Endothelial cell of umbilical vein (primary cell): ENCODE data around the gene SPTBN4. TPM values are rescaled to one million over a fixed set of nuclear protein-coding genes. Genes with fewer than 3 reads are reported as not detected.
"Not testable (repeated sequence)": the region's sequence is repeated elsewhere in the genome, so short reads cannot be mapped to it uniquely, and the experiment has no call there.

Experiments
- BruUV-seq: library from RNA; stranded (reverse); fragments of 400-500 nt; replicated peaks from 2 replicates; lab custom pipeline; 2021; lab: Mats Ljungman, UMichigan
- CTCF ChIA-PET: fragments of 300-600, 350-600 bp; sonication (Branson Sonifier 250); formaldehyde crosslinking; loops from one replicate; lab custom pipeline; 2021; ENCODE audit warnings: antibody characterized with exemption, inconsistent platforms; lab: Charles Lee
- POLR2A ChIA-PET: fragments of 300-600, 350-600 bp; sonication (Branson Sonifier 250); formaldehyde crosslinking; loops from one replicate; lab custom pipeline; 2021; ENCODE audit warnings: antibody characterized with exemption, inconsistent platforms; lab: Charles Lee
- DNase-seq: peaks from one replicate; pipeline ENCODE4 v3.0.0-alpha.2; 2011; ENCODE audit warnings: low read depth, low spot score
- FAIRE-seq: peaks from 2 replicates; lab custom pipeline; 2011; peaks lifted over from hg19 to GRCh38; lab: Jason Lieb, UNC
- H2AFZ ChIP-seq: 2 replicates; pipeline ENCODE4 v1.6.0; 2012; ENCODE audit warnings: low read depth, low read length, control low read depth, inconsistent platforms
- H3K27ac ChIP-seq: 2 replicates; pipeline ENCODE4 v1.5.1; 2011; ENCODE audit warnings: low read depth, mild to moderate bottlenecking, control low read depth, low read length, moderate library complexity; ENCODE audit not compliant: insufficient read depth
- H3K27me3 ChIP-seq, 2 experiments: 2 replicates each; pipeline versions ENCODE4 v1.6.0 to v1.6.1; 2011; ENCODE audit warnings: low read length in 2 of 2, mixed read lengths in 1 of 2; ENCODE audit not compliant: control insufficient read depth in 2 of 2, insufficient read depth in 2 of 2
- H3K36me3 ChIP-seq, 2 experiments: 2 replicates in 1 of 2; 3 replicates in 1 of 2; pipeline ENCODE4 v1.5.1; 2011; ENCODE audit warnings: low read length in 2 of 2, mild to moderate bottlenecking in 1 of 2, moderate library complexity in 1 of 2; ENCODE audit not compliant: control insufficient read depth in 2 of 2, insufficient read depth in 2 of 2; ENCODE audit errors: extremely low read depth in 1 of 2
- H3K4me1 ChIP-seq: 3 replicates; pipeline ENCODE4 v1.5.1; 2011; ENCODE audit warnings: mild to moderate bottlenecking, low read length; ENCODE audit not compliant: control insufficient read depth, insufficient read depth; ENCODE audit errors: extremely low read depth
- H3K4me2 ChIP-seq: 2 replicates; pipeline ENCODE4 v1.6.1; 2011; ENCODE audit warnings: low read length, control low read depth, mixed read lengths; ENCODE audit not compliant: insufficient read depth
- H3K4me3 ChIP-seq, 3 experiments: fragments of 200-600 bp in 1 of 3; sonication (generic), shearing (Covaris generic) in 1 of 3; replicated peaks in 1 of 3; 2 replicates each; pipeline ENCODE4 v1.5.1; 2011 to 2016; ENCODE audit warnings: control low read depth in 3 of 3, low read length in 3 of 3, mild to moderate bottlenecking in 2 of 3, inconsistent platforms in 1 of 3, low read depth in 1 of 3, moderate library complexity in 1 of 3; ENCODE audit not compliant: insufficient read depth in 1 of 3
- H3K79me2 ChIP-seq: 2 replicates; pipeline ENCODE4 v1.6.0; 2012; ENCODE audit warnings: low read length, inconsistent platforms; ENCODE audit not compliant: control insufficient read depth, insufficient read depth
- H3K9ac ChIP-seq: replicated peaks from 2 replicates; pipeline ENCODE3; 2011; ENCODE audit warnings: low read length, control low read depth; ENCODE audit not compliant: insufficient read depth; ENCODE audit errors: extremely low read depth
- H3K9me1 ChIP-seq: replicated peaks from 3 replicates; pipeline ENCODE4 v1.6.0; 2011; ENCODE audit warnings: mild to moderate bottlenecking, low read length; ENCODE audit not compliant: control insufficient read depth, insufficient read depth; ENCODE audit errors: extremely low read depth
- H3K9me3 ChIP-seq: replicated peaks from 2 replicates; pipeline ENCODE4 v1.5.1; 2012; ENCODE audit warnings: low read length, inconsistent platforms; ENCODE audit not compliant: control insufficient read depth, insufficient read depth
- H4K20me1 ChIP-seq: replicated peaks from 2 replicates; pipeline ENCODE3; 2011; ENCODE audit warnings: mild to moderate bottlenecking, low read length; ENCODE audit not compliant: control insufficient read depth, insufficient read depth; ENCODE audit errors: extremely low read depth
- CTCF ChIP-seq, 2 donors: IDR thresholded peaks; 1 replicate in 1 of 2; 2 replicates in 1 of 2; pipeline ENCODE4 v1.5.1; 2011; ENCODE audit warnings: low read length in 2 of 2, mild to moderate bottlenecking in 2 of 2, moderate library complexity in 2 of 2, control low read depth in 1 of 2, inconsistent platforms in 1 of 2, low read depth in 1 of 2; ENCODE audit not compliant: insufficient read depth in 1 of 2; ENCODE audit errors: extremely low read depth in 1 of 2
- JUN ChIP-seq: IDR thresholded peaks from 2 replicates; pipeline ENCODE4 v1.6.1; 2011; ENCODE audit warnings: borderline replicate concordance, low read depth; ENCODE audit not compliant: insufficient read length, insufficient read depth
- POLR2A ChIP-seq: IDR thresholded peaks from 2 replicates; pipeline ENCODE4 v1.6.1; 2012; ENCODE audit warnings: low read depth, mild to moderate bottlenecking, control low read depth, low read length
- dilution Hi-C: fragments of 300-500 bp; cut with MboI; formaldehyde crosslinking; loops from one replicate; pipeline ENCODE4 v1.15.0; 2019; ENCODE audit warnings: low sequenced_read_pairs; ENCODE audit not compliant: extremely low pct_ligation_motif_present
- intact Hi-C: fragments of 100-400 bp; cut with micrococcal nuclease; formaldehyde crosslinking; loops from one replicate; pipeline ENCODE4 v1.10.0; 2022
- polyA plus RNA-seq, 4 experiments: library from polyadenylated mRNA; depleted of rRNA in 3 of 4; stranded (reverse) in 3 of 4; unstranded in 1 of 4; fragments of >200 nt; gene quantifications; 2 replicates each; pipeline versions ENCODE4 v1.2.1 to v1.2.3, GENCODE V29; 2011 to 2012; ENCODE audit warnings: missing spikeins in 1 of 4
- total RNA-seq: library from RNA; stranded (reverse); gene quantifications from 2 replicates; pipeline ENCODE4 v1.2.3, GENCODE V29; 2021

Gene SPTBN4
- total and polyA plus RNA-seq, 2 donors (not counting 3 experiments of a cell fraction or from before 2014, with no cell fraction given), result 0.33 TPM; not detected in 1

- intact Hi-C loops, H3K27me3 ChIP-seq, H3K4me2 ChIP-seq, H3K4me3 ChIP-seq, DNase-seq, FAIRE-seq, H2AFZ ChIP-seq, H3K36me3 ChIP-seq, H3K79me2 ChIP-seq, H4K20me1 ChIP-seq, H3K27ac ChIP-seq, dilution Hi-C loops, H3K4me1 ChIP-seq, H3K9ac ChIP-seq, H3K9me3 ChIP-seq, BruUV-seq, POLR2A ChIA-PET, H3K9me1 ChIP-seq: not testable (repeated sequence)
- CTCF ChIA-PET, result interaction anchor here (1.2 to 4.0 kb wide), 5 partner anchors 9 to 149 kb away, joined by 3 to 36 read pairs (median 5); partner anchors contain the start of gene BLVRB
Observed at GRCh38 chr19:40453943-40454342, 12.9 kb upstream of the SPTBN4 start.

GRCh38 chr19:40457048-40457447, 9.8 kb upstream of the SPTBN4 start:
- Histone ChIP-seq H3K27ac (no peak overlapping the region), H2AFZ (no peak overlapping the region), H3K4me1 (no peaks in the 10 kb centered on the region), H3K36me3 (no peaks in the 10 kb centered on the region), H3K4me3 (no peak overlapping the region), H3K9ac (no peak overlapping the region), H3K27me3 (no peaks in the 10 kb centered on the region), H3K9me1 (no peaks in the 10 kb centered on the region), H3K4me2 (no peak overlapping the region), H3K9me3 (no peaks in the 10 kb centered on the region), H4K20me1 (no peaks in the 10 kb centered on the region), H3K79me2 (no peaks in the 10 kb centered on the region)
- no TSS peak for BruUV-seq
- ChIA-PET CTCF (interaction anchor here (1.0 to 1.7 kb wide), 2 partner anchors 8 to 31 kb away, joined by 3 to 6 read pairs; partner anchors contain the start of gene BLVRB), POLR2A (no interaction called here)
- intact Hi-C loops (no loop called here), dilution Hi-C loops (no loop called here)
- DNase-seq (no peak), FAIRE-seq (no peak)
- no peak for TF ChIP-seq JUN
- TF ChIP-seq POLR2A, result no peak
- no peak for TF ChIP-seq CTCF (IDR thresholded peaks at IDR 0.05; ENCODE audit: extremely low read depth in 1 of 2, insufficient read depth in 1 of 2, low read depth in 1 of 2, low read length in 2 of 2)
